ENCODE data around the gene DAB2.
"Not testable (repeated sequence)": the region's sequence is repeated elsewhere in the genome, so short reads cannot be mapped to it uniquely, and the experiment has no call there.

DAB2 gene

DNA sequence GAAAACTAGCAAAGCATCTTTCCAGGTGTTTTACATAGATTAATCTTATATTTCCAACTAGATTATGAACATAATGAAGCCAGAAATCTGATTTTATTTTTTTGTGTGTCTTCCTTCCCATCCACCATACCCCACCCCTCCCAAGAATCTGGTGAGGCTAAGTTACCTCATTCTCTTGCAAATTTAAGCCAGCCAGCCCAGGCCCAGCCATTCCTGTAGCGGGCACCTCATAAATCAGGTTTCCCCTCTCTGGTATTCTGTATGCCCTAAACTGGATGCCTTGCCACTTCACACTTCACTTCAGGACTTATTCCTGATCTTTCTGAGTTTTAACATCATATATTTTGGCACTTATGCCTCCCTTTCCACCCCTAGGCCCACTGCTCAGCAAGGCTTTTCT lies 82.3 kb downstream of the DAB2 start:
- Histone ChIP-seq H3K27me3 (replicated peaks) (no peaks in the 10 kb centered on the region), H3K36me3 (replicated peaks) (no peaks in the 10 kb centered on the region), H3K4me3 (ENCODE audit: low read depth, low read length) (no peak overlapping the region), H3K27ac (no peak overlapping the region)
- DNase-seq: no peak
- in situ Hi-C loops (cut with HindIII; ENCODE audit: low pct_ligation_motif_present, low sequenced_read_pairs): no loop called here
- no peak for TF ChIP-seq CTCF (IDR thresholded peaks at IDR 0.05; ENCODE audit: low read depth, low read length, missing control alignments)

DNA sequence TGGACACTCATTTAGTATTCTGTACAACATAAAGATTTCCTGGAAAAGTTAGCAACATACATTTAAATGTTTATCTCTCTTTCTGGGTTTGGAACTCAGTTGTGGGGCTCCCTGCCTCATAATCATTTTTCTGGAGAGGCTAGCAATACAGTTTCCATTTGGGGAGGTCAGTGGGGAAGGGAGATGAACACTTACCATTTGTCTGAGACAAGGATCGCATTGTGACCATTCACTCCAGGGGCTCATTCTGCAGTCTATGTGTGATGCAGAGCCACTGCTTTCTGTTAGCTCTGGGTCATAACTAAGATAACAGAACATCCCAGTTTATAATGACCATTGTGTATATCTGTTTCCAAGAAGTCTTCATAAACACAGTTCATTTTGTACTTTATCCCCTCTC lies 82.9 kb downstream of the DAB2 start:
- H3K4me3 ChIP-seq (ENCODE audit: low read depth, low read length): no peak overlapping the region
- no peak for DNase-seq
- H3K27ac ChIP-seq: no peak overlapping the region
- TF ChIP-seq CTCF (IDR thresholded peaks at IDR 0.05; ENCODE audit: low read depth, low read length, missing control alignments): no peak
- in situ Hi-C loops (cut with HindIII; ENCODE audit: low pct_ligation_motif_present, low sequenced_read_pairs): no loop called here
- no peaks in the 10 kb centered on the region for H3K27me3 ChIP-seq (replicated peaks)
- H3K36me3 ChIP-seq (replicated peaks): no peaks in the 10 kb centered on the region

GRCh38 chr5:39340506-39340905 lies 84.3 kb downstream of the DAB2 start:
- no peaks in the 10 kb centered on the region for H3K27me3 ChIP-seq (replicated peaks)
- no peak overlapping the region for H3K4me3 ChIP-seq (ENCODE audit: low read depth, low read length)
- in situ Hi-C loops (cut with HindIII; ENCODE audit: low pct_ligation_motif_present, low sequenced_read_pairs): no loop called here
- H3K27ac ChIP-seq: no peak overlapping the region
- no peaks in the 10 kb centered on the region for H3K36me3 ChIP-seq (replicated peaks)
- TF ChIP-seq CTCF (IDR thresholded peaks at IDR 0.05; ENCODE audit: low read depth, low read length, missing control alignments): no peak
- no peak for DNase-seq

GRCh38 chr5:39337252-39337915 lies 87.4 kb downstream of the DAB2 start:
- in situ Hi-C loops (cut with HindIII; ENCODE audit: low pct_ligation_motif_present, low sequenced_read_pairs): no loop called here
- TF ChIP-seq CTCF (IDR thresholded peaks at IDR 0.05; ENCODE audit: low read depth, low read length, missing control alignments): no peak
- no peak for DNase-seq
- no peak overlapping the region for H3K4me3 ChIP-seq (ENCODE audit: low read depth, low read length)
- no peaks in the 10 kb centered on the region for H3K36me3 ChIP-seq (replicated peaks)
- no peak overlapping the region for H3K27ac ChIP-seq
- no peaks in the 10 kb centered on the region for H3K27me3 ChIP-seq (replicated peaks)

GRCh38 chr5:39334296-39334695 lies 90.5 kb downstream of the DAB2 start:
- H3K27me3 ChIP-seq (replicated peaks); H3K36me3 ChIP-seq (replicated peaks); in situ Hi-C loops (cut with HindIII; ENCODE audit: low pct_ligation_motif_present, low sequenced_read_pairs); H3K4me3 ChIP-seq (ENCODE audit: low read depth, low read length); DNase-seq; H3K27ac ChIP-seq: not testable (repeated sequence)

- no peaks in the 10 kb centered on the region for H3K36me3 ChIP-seq (replicated peaks)
- in situ Hi-C loops (cut with HindIII; ENCODE audit: low pct_ligation_motif_present, low sequenced_read_pairs): no loop called here
These were observed 91.7 kb downstream of the DAB2 start for GRCh38 chr5:39333104-39333503.

More at GRCh38 chr5:39333104-39333503, 91.7 kb downstream of the DAB2 start:
- Histone ChIP-seq H3K4me3 (ENCODE audit: low read depth, low read length) (no peak overlapping the region), H3K27ac (no peak overlapping the region), H3K27me3 (replicated peaks) (no peaks in the 10 kb centered on the region)
- DNase-seq: no peak
- no peak for TF ChIP-seq CTCF (IDR thresholded peaks at IDR 0.05; ENCODE audit: low read depth, low read length, missing control alignments)
